Measurements from ENCODE around the gene LILRB3. TPM values are rescaled to one million over a fixed set of nuclear protein-coding genes. Genes with fewer than 3 reads are reported as not detected.

The LILRB3 gene
- polyA plus RNA-seq, 1 donor (not counting 4 experiments of a cell fraction or from before 2014, with no cell fraction given): not detected

DNA sequence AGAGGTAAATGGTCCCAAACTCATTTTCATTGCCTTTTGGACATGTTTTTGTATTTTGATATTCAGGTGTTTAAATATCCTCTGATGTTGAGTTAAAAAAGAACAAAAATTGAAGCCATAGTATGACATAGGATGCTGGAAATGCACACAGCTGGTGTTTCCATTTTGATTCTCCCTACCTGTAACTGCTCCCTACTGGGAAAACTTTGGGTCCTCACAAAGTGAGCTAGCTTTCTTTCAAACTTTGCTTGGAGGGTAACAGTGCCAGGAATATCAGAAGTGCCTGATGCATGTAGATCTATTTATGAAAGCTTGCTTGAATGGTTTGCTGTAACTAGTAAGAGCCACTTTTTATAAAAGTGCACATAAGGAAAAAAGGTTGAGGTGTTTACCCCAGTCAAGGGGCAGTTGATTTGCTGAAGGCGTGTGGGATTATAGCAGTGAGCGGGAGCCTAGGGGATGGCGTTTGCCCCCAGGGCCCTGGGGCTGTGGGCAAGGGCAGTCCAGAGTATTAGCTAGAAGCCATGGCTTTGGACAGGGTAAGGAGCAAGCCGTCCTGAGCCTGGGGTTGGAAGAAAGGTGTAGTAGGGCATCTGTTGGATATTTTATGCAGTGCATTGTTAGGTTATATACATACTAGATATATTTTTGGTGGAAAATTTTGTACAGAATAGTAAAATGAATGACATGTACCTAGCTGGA is 17.9 kb downstream of the LILRB3 start:
- Histone ChIP-seq H3K36me3 (ENCODE audit: control insufficient read depth in 2 of 2, extremely low read depth in 1 of 2, insufficient read depth in 2 of 2, low read length in 2 of 2) (peaks cover 44 to 65% of the 10 kb centered on the region in 2 experiments), H2AFZ (ENCODE audit: control insufficient read depth, low read length) (no peak overlapping the region), H3K9me3 (ENCODE audit: control insufficient read depth, low read depth, low read length) (no peaks in the 10 kb centered on the region), H3K4me1 (ENCODE audit: control insufficient read depth, extremely low read depth, insufficient read depth, low read length) (peaks cover 24% of the 10 kb centered on the region), H3K27me3 (ENCODE audit: control insufficient read depth, extremely low read depth, insufficient read depth, low read length) (no peaks in the 10 kb centered on the region), H3K9me1 (ENCODE audit: control insufficient read depth, extremely low read depth, insufficient read depth, low read length) (peaks cover 2% of the 10 kb centered on the region), H4K20me1 (ENCODE audit: control insufficient read depth, extremely low read depth, insufficient read depth, low read length) (peaks cover 68% of the 10 kb centered on the region), H3K4me3 (ENCODE audit: control insufficient read depth in 2 of 3, extremely low read depth in 1 of 3, insufficient read depth in 2 of 3, low read depth in 1 of 3, low read length in 3 of 3) (no peak overlapping the region), H3K27ac (ENCODE audit: control insufficient read depth, insufficient read depth, low read length) (no peak overlapping the region), H3K9ac (ENCODE audit: control insufficient read depth, extremely low read depth, insufficient read depth, low read length) (no peak overlapping the region), H3K4me2 (ENCODE audit: control insufficient read depth, extremely low read depth, insufficient read depth, low read depth, low read length) (no peak overlapping the region), H3K79me2 (ENCODE audit: control insufficient read depth, insufficient read depth, low read length) (peaks cover 63% of the 10 kb centered on the region)
- TF ChIP-seq, protein P1, sequence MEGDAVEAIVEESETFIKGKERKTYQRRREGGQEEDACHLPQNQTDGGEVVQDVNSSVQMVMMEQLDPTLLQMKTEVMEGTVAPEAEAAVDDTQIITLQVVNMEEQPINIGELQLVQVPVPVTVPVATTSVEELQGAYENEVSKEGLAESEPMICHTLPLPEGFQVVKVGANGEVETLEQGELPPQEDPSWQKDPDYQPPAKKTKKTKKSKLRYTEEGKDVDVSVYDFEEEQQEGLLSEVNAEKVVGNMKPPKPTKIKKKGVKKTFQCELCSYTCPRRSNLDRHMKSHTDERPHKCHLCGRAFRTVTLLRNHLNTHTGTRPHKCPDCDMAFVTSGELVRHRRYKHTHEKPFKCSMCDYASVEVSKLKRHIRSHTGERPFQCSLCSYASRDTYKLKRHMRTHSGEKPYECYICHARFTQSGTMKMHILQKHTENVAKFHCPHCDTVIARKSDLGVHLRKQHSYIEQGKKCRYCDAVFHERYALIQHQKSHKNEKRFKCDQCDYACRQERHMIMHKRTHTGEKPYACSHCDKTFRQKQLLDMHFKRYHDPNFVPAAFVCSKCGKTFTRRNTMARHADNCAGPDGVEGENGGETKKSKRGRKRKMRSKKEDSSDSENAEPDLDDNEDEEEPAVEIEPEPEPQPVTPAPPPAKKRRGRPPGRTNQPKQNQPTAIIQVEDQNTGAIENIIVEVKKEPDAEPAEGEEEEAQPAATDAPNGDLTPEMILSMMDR (optimal IDR thresholded peaks at IDR 0.05 in 1 of 3, IDR thresholded peaks at IDR 0.05 in 1 of 3, conservative IDR thresholded peaks at IDR 0.05 in 1 of 3; ENCODE audit: extremely low read depth in 1 of 3, insufficient read depth in 2 of 3, low read length in 3 of 3): no peak
- TF ChIP-seq EZH2 (IDR thresholded peaks at IDR 0.05; ENCODE audit: low read length): no peak
- no peak for FAIRE-seq
- no peak for DNase-seq (ENCODE audit: low read depth, low spot score)
- dilution Hi-C loops (cut with MboI; ENCODE audit: extremely low pct_ligation_motif_present, low sequenced_read_pairs): no loop called here

DNA sequence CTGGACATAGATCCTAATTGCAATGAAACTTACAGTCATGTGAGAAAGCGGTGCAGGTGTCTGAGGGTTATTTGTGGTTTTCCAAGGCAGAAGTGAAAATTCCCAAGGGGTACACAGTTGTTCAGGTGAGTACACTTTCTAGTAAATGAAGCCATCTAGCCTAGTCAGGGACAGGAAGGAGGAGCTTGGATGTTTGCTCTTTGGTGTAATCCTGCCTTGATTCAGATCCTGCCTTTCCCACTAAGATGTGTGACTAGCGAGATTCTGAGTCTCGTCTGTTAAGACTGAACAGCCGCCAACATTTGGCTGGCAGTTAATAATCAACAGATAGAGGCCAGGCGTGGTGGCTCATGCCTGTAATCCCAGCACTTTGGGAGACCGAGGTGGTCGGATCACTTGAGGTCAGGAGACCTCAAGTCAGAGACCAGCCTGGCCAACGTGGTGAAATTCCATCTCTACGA is 19.6 kb downstream of the LILRB3 start:
- Histone ChIP-seq H3K4me2 (ENCODE audit: control insufficient read depth, extremely low read depth, insufficient read depth, low read depth, low read length) (peak overlapping the region; percentile 98), H3K79me2 (ENCODE audit: control insufficient read depth, insufficient read depth, low read length) (peaks cover 63% of the 10 kb centered on the region), H3K36me3 (ENCODE audit: control insufficient read depth in 2 of 2, extremely low read depth in 1 of 2, insufficient read depth in 2 of 2, low read length in 2 of 2) (peaks cover 44 to 64% of the 10 kb centered on the region in 2 experiments), H2AFZ (ENCODE audit: control insufficient read depth, low read length) (no peak overlapping the region), H3K27me3 (ENCODE audit: control insufficient read depth, extremely low read depth, insufficient read depth, low read length) (no peaks in the 10 kb centered on the region), H3K4me3 (ENCODE audit: control insufficient read depth in 2 of 3, extremely low read depth in 1 of 3, insufficient read depth in 2 of 3, low read depth in 1 of 3, low read length in 3 of 3) (peak overlapping the region in 1 of 3 experiments; percentile 92), H3K4me1 (ENCODE audit: control insufficient read depth, extremely low read depth, insufficient read depth, low read length) (peaks cover 25% of the 10 kb centered on the region), H3K9me3 (ENCODE audit: control insufficient read depth, low read depth, low read length) (no peaks in the 10 kb centered on the region), H3K9me1 (ENCODE audit: control insufficient read depth, extremely low read depth, insufficient read depth, low read length) (peaks cover 2% of the 10 kb centered on the region), H3K27ac (ENCODE audit: control insufficient read depth, insufficient read depth, low read length) (no peak overlapping the region), H4K20me1 (ENCODE audit: control insufficient read depth, extremely low read depth, insufficient read depth, low read length) (peaks cover 63% of the 10 kb centered on the region), H3K9ac (ENCODE audit: control insufficient read depth, extremely low read depth, insufficient read depth, low read length) (peak overlapping the region; percentile 40)
- TF ChIP-seq EZH2 (IDR thresholded peaks at IDR 0.05; ENCODE audit: low read length): no peak
- TF ChIP-seq, protein P1 (optimal IDR thresholded peaks at IDR 0.05 in 1 of 3, IDR thresholded peaks at IDR 0.05 in 1 of 3, conservative IDR thresholded peaks at IDR 0.05 in 1 of 3; ENCODE audit: extremely low read depth in 1 of 3, insufficient read depth in 2 of 3, low read length in 3 of 3): no peak
- dilution Hi-C loops (cut with MboI; ENCODE audit: extremely low pct_ligation_motif_present, low sequenced_read_pairs): no loop called here
- DNase-seq (ENCODE audit: low read depth, low spot score) (no peak), FAIRE-seq (no peak)
